Liver (tissue), 9 donors: ENCODE data around the gene LAMA5. TPM values are rescaled to one million over a fixed set of nuclear protein-coding genes. Genes with fewer than 3 reads are reported as not detected.

Experiments
- DNase-seq: peaks from one replicate; pipeline ENCODE4 v3.0.0-alpha.2; 2017; ENCODE audit warnings: low spot score
- H3K27ac ChIP-seq, 2 donors: one replicate each; pipeline ENCODE4 v1.7.0; 2013; ENCODE audit warnings: inconsistent platforms in 2 of 2, low read length in 2 of 2, control low read depth in 1 of 2, low read depth in 1 of 2, mild to moderate bottlenecking in 1 of 2
- H3K27me3 ChIP-seq, 4 donors: one replicate each; pipeline versions ENCODE4 v1.6.1 to v1.7.0; 2013; ENCODE audit warnings: low read length in 3 of 4, inconsistent platforms in 1 of 4, mild to moderate bottlenecking in 1 of 4, moderate library complexity in 1 of 4; ENCODE audit not compliant: control insufficient read depth in 4 of 4, insufficient read depth in 4 of 4
- H3K36me3 ChIP-seq, 4 donors: one replicate each; pipeline versions ENCODE4 v1.6.1 to v1.7.0; 2013; ENCODE audit warnings: low read length in 3 of 4, mild to moderate bottlenecking in 3 of 4, low read depth in 1 of 4, moderate library complexity in 1 of 4; ENCODE audit not compliant: control insufficient read depth in 4 of 4, insufficient read depth in 3 of 4
- H3K4me1 ChIP-seq, 4 donors: one replicate each; pipeline versions ENCODE4 v1.6.1 to v1.7.0; 2013; ENCODE audit warnings: low read length in 3 of 4, mild to moderate bottlenecking in 3 of 4, moderate library complexity in 1 of 4; ENCODE audit not compliant: control insufficient read depth in 4 of 4, insufficient read depth in 4 of 4
- H3K4me3 ChIP-seq, 3 donors: one replicate each; pipeline versions ENCODE4 v1.6.1 to v1.7.0; 2013; ENCODE audit warnings: low read length in 3 of 3, control low read depth in 1 of 3, low read depth in 1 of 3, mild to moderate bottlenecking in 1 of 3
- H3K9ac ChIP-seq, 2 donors: one replicate each; pipeline ENCODE4 v1.7.0; 2013; ENCODE audit warnings: low read length in 2 of 2, mild to moderate bottlenecking in 2 of 2, moderate library complexity in 2 of 2, control low read depth in 1 of 2, low read depth in 1 of 2
- H3K9me3 ChIP-seq, 4 donors: one replicate each; pipeline versions ENCODE4 v1.6.1 to v1.7.0; 2013; ENCODE audit warnings: low read length in 3 of 4; ENCODE audit not compliant: control insufficient read depth in 4 of 4
- CTCF ChIP-seq: fragments of 150-350 bp; IDR thresholded peaks from 2 replicates; pipeline ENCODE4 v1.5.1; 2017; ENCODE audit warnings: improper control_type of control experiment, low read depth, low read length; ENCODE audit not compliant: missing input control
- EGR1 ChIP-seq, 2 donors: IDR thresholded peaks; 2 replicates each; pipeline ENCODE4 v1.6.1; 2016 to 2018; ENCODE audit warnings: antibody characterized with exemption in 2 of 2, low read depth in 2 of 2
- FOXA2 ChIP-seq: IDR thresholded peaks from 2 replicates; pipeline ENCODE4 v1.6.1; 2016; ENCODE audit warnings: antibody characterized with exemption
- HNF4A ChIP-seq, 2 donors: conservative IDR thresholded peaks; 2 replicates each; pipeline ENCODE4 v1.6.1; 2016; ENCODE audit warnings: antibody characterized with exemption in 2 of 2, mild to moderate bottlenecking in 2 of 2
- HNF4G ChIP-seq: IDR thresholded peaks from 2 replicates; pipeline ENCODE4 v1.6.1; 2016; ENCODE audit warnings: antibody characterized with exemption
- JUND ChIP-seq, 2 donors: IDR thresholded peaks; 2 replicates each; pipeline ENCODE4 v1.6.1; 2016; ENCODE audit warnings: antibody characterized with exemption in 2 of 2
- RAD21 ChIP-seq, 2 donors: IDR thresholded peaks; 2 replicates each; pipeline ENCODE4 v1.6.1; 2016; ENCODE audit warnings: antibody characterized with exemption in 2 of 2, mild to moderate bottlenecking in 2 of 2
- REST ChIP-seq: IDR thresholded peaks from 2 replicates; pipeline ENCODE4 v1.6.1; 2016; ENCODE audit warnings: antibody characterized with exemption, mild to moderate bottlenecking
- RXRA ChIP-seq, 2 donors: IDR thresholded peaks; 2 replicates each; pipeline ENCODE4 v1.6.1; 2017 to 2018; ENCODE audit warnings: antibody characterized with exemption in 2 of 2, mild to moderate bottlenecking in 1 of 2
- ZBTB33 ChIP-seq: IDR thresholded peaks from 2 replicates; pipeline ENCODE4 v1.6.1; 2016; ENCODE audit warnings: antibody characterized with exemption
- WGBS: extraction: QIAGEN DNeasy Blood & Tissue Kit; methylation state at CpG from one replicate; pipeline ENCODE4 v1.1.7; 2013; 5-methylcytosine and 5-hydroxymethylcytosine counted together
- polyA plus RNA-seq, 2 donors: library from polyadenylated mRNA; stranded (reverse) in 1 of 2; unstranded in 1 of 2; fragments of 200-250 nt in 1 of 2; fragments of >200 nt in 1 of 2; fragmentation: Nextera tagmentation in 1 of 2; extraction: Ambion mirVana in 1 of 2; gene quantifications; one replicate each; pipeline versions ENCODE4 v1.2.1 to v1.2.3, GENCODE V29; 2013 to 2015
- total RNA-seq, 2 donors: library from RNA; depleted of rRNA; stranded (reverse); fragments of >200 nt; gene quantifications; one replicate each; pipeline ENCODE4 v1.2.3, GENCODE V29; 2014
- TF ChIP-seq, protein P1 (sequence below): IDR thresholded peaks from 2 replicates; pipeline ENCODE4 v1.6.1; 2016; ENCODE audit warnings: antibody characterized with exemption
- donor health status: healthy.
- donor health status: healthy.
- donor health status: healthy.
- donor health status: healthy.
- donor health status: healthy.

The LAMA5 gene
- total and polyA plus RNA-seq, 4 donors: 3.6 to 40.2 (median 13.7) TPM

GRCh38 chr20:62308102-62308822 is 58.9 kb downstream of the LAMA5 start:
- TF ChIP-seq HNF4A (conservative IDR thresholded peaks at IDR 0.05) (no peak), JUND (IDR thresholded peaks at IDR 0.05) (no peak), EGR1 (IDR thresholded peaks at IDR 0.05; ENCODE audit: low read depth in 2 of 2) (no peak), CTCF (no peak), FOXA2 (no peak), HNF4G (no peak), ZBTB33 (no peak)
- TF ChIP-seq, protein P1, sequence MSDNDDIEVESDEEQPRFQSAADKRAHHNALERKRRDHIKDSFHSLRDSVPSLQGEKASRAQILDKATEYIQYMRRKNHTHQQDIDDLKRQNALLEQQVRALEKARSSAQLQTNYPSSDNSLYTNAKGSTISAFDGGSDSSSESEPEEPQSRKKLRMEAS: no peak
- Histone ChIP-seq H3K27ac (no peak overlapping the region), H3K36me3 (peaks cover 20 to 54% (median 36%) of the 10 kb centered on the region in 4 donors), H3K4me1 (peaks cover 13 to 37% (median 29%) of the 10 kb centered on the region in 4 donors), H3K4me3 (no peak overlapping the region), H3K9me3 (no peaks in the 10 kb centered on the region), H3K9ac (no peak overlapping the region), H3K27me3 (no peaks in the 10 kb centered on the region)
- no peak for DNase-seq
- 81% methylated on average over 29 of the region's 29 CpGs for WGBS

GRCh38 chr20:62307226-62308101 is 59.6 kb downstream of the LAMA5 start:
- Histone ChIP-seq H3K4me3 (no peak overlapping the region), H3K9me3 (no peaks in the 10 kb centered on the region), H3K9ac (no peak overlapping the region), H3K4me1 (peaks cover 13 to 37% (median 29%) of the 10 kb centered on the region in 4 donors), H3K36me3 (peaks cover 20 to 46% (median 33%) of the 10 kb centered on the region in 4 donors), H3K27me3 (no peaks in the 10 kb centered on the region), H3K27ac (no peak overlapping the region)
- no peak for DNase-seq
- TF ChIP-seq RXRA (IDR thresholded peaks at IDR 0.05) (no peak), HNF4G (no peak), JUND (IDR thresholded peaks at IDR 0.05) (no peak), RAD21 (IDR thresholded peaks at IDR 0.05) (no peak), REST (no peak), CTCF (no peak)
- WGBS: 83% methylated on average over 42 of the region's 42 CpGs
